SK-N-SH (cell line): ENCODE data around the gene RNF150. TPM values are rescaled to one million over a fixed set of nuclear protein-coding genes. Genes with fewer than 3 reads are reported as not detected.

Experiments
- CTCF ChIA-PET: fragments of 300-600, 350-600 bp; formaldehyde crosslinking; extraction: SDS; loops from one replicate; lab custom pipeline; 2021; lab: Yijun Ruan, JAX
- POLR2A ChIA-PET: fragments of 350-600 bp; sonication (Branson Sonifier 250); formaldehyde crosslinking; extraction: SDS; loops from one replicate; lab custom pipeline; 2020; ENCODE audit warnings: antibody characterized with exemption, inconsistent platforms; lab: Yijun Ruan, JAX
- DNase-seq: peaks from one replicate; pipeline ENCODE4 v3.0.0; 2012
- H2AFZ ChIP-seq: fragments of 200-600 bp; sonication (generic); 2 replicates; pipeline ENCODE4 v1.8.1; 2016; ENCODE audit warnings: antibody characterized with exemption, mild to moderate bottlenecking, low read depth
- H3F3A ChIP-seq: fragments of 200-600 bp; sonication (generic); replicated peaks from 2 replicates; pipeline ENCODE3; 2016; ENCODE audit warnings: antibody characterized with exemption, mild to moderate bottlenecking; ENCODE audit not compliant: insufficient read depth
- H3K27ac ChIP-seq, 2 experiments: fragments of 200-500 bp in 1 of 2; fragments of 200-600 bp in 1 of 2; sonication (Bioruptor generic) in 1 of 2; sonication (generic), shearing (Covaris generic) in 1 of 2; 2 replicates each; pipeline versions ENCODE4 v1.5.1 to v1.6.1; 2014 to 2016; ENCODE audit warnings: low read depth in 2 of 2, inconsistent platforms in 1 of 2, low read length in 1 of 2, mild to moderate bottlenecking in 1 of 2, mixed read lengths in 1 of 2
- H3K27me3 ChIP-seq: fragments of 200-600 bp; sonication (generic), shearing (Covaris generic); 2 replicates; pipeline ENCODE4 v1.6.1; 2016; ENCODE audit warnings: mixed run types; ENCODE audit not compliant: insufficient read depth
- H3K36me3 ChIP-seq, 2 experiments: fragments of 200-500 bp in 1 of 2; fragments of 200-600 bp in 1 of 2; sonication (Bioruptor generic) in 1 of 2; sonication (generic) in 1 of 2; replicated peaks in 1 of 2; 2 replicates each; pipeline versions ENCODE3 to v1.5.1; 2014 to 2016; ENCODE audit warnings: low read length in 1 of 2, mild to moderate bottlenecking in 1 of 2; ENCODE audit not compliant: insufficient read depth in 2 of 2, control insufficient read depth in 1 of 2
- H3K4me1 ChIP-seq, 2 experiments: fragments of 200-500 bp in 1 of 2; fragments of 200-600 bp in 1 of 2; sonication (Bioruptor generic) in 1 of 2; sonication (generic), shearing (Covaris generic) in 1 of 2; 2 replicates each; pipeline versions ENCODE4 v1.5.1 to v1.6.1; 2014 to 2016; ENCODE audit warnings: low read depth in 1 of 2, low read length in 1 of 2, mixed run types in 1 of 2; ENCODE audit not compliant: insufficient read depth in 2 of 2, control insufficient read depth in 1 of 2
- H3K4me2 ChIP-seq: fragments of 200-600 bp; sonication (generic), shearing (Covaris generic); 2 replicates; pipeline ENCODE4 v1.6.1; 2017; ENCODE audit warnings: mixed run types
- H3K4me3 ChIP-seq, 2 experiments: fragments of 200-500 bp in 1 of 2; fragments of 200-600 bp in 1 of 2; sonication (Bioruptor generic) in 1 of 2; sonication (generic), shearing (Covaris generic) in 1 of 2; 2 replicates each; pipeline versions ENCODE4 v1.5.1 to v1.8.1; 2014 to 2016; ENCODE audit warnings: low read depth in 2 of 2, inconsistent platforms in 1 of 2, low read length in 1 of 2, mild to moderate bottlenecking in 1 of 2, mixed read lengths in 1 of 2, moderate library complexity in 1 of 2
- H3K79me2 ChIP-seq: fragments of 200-600 bp; sonication (generic); 2 replicates; pipeline ENCODE4 v1.8.1; 2017; ENCODE audit warnings: mild to moderate bottlenecking; ENCODE audit not compliant: insufficient read depth
- H3K9ac ChIP-seq: fragments of 200-600 bp; sonication (generic); 2 replicates; pipeline ENCODE4 v1.6.1; 2017; ENCODE audit warnings: mixed run types
- H3K9me2 ChIP-seq: fragments of 200-600 bp; sonication (generic); 2 replicates; pipeline ENCODE4 v1.6.1; 2017; ENCODE audit warnings: mixed run types
- H3K9me3 ChIP-seq: fragments of 200-600 bp; sonication (generic); 2 replicates; pipeline ENCODE4 v1.6.1; 2017; ENCODE audit warnings: mixed run types, mild to moderate bottlenecking, moderate library complexity
- H4K20me1 ChIP-seq: fragments of 200-600 bp; sonication (generic); 2 replicates; pipeline ENCODE4 v1.6.1; 2017; ENCODE audit warnings: mild to moderate bottlenecking, mixed run types; ENCODE audit not compliant: insufficient read depth
- CHD2 ChIP-seq: fragments of 150-350 bp; IDR thresholded peaks from 2 replicates; pipeline ENCODE4 v1.6.1; 2018; ENCODE audit warnings: low read length; ENCODE audit not compliant: partially characterized antibody
- CTCF ChIP-seq: fragments of 200-600 bp; sonication (generic); IDR thresholded peaks from 2 replicates; pipeline ENCODE4 v1.6.1; 2017; ENCODE audit warnings: antibody characterized with exemption, mild to moderate bottlenecking, moderate library complexity
- FOXJ3 ChIP-seq: sonication (generic); formaldehyde crosslinking; IDR thresholded peaks from 2 replicates; pipeline ENCODE4 v1.5.1; 2020; ENCODE audit warnings: mild to moderate bottlenecking, missing genetic modification reagents
- FOXM1 ChIP-seq: IDR thresholded peaks from 2 replicates; pipeline ENCODE4 v1.4.0; 2012; ENCODE audit warnings: low read depth, mild to moderate bottlenecking
- GABPA ChIP-seq: IDR thresholded peaks from 2 replicates; pipeline ENCODE4 v1.4.0; 2012; ENCODE audit warnings: low read depth, mild to moderate bottlenecking
- IRF3 ChIP-seq: fragments of 150-350 bp; IDR thresholded peaks from 2 replicates; pipeline ENCODE4 v1.6.1; 2016; ENCODE audit warnings: mild to moderate bottlenecking, low read depth, low read length
- JUND ChIP-seq: IDR thresholded peaks from 2 replicates; pipeline ENCODE4 v1.4.0; 2012
- MAX ChIP-seq: IDR thresholded peaks from 2 replicates; pipeline ENCODE4 v1.4.0; 2012; ENCODE audit warnings: low read depth
- MXI1 ChIP-seq: IDR thresholded peaks from 2 replicates; pipeline ENCODE4 v1.6.1; 2012; ENCODE audit warnings: mild to moderate bottlenecking, low read depth, low read length, improper control_type of control experiment
- NFIC ChIP-seq: IDR thresholded peaks from 2 replicates; pipeline ENCODE4 v1.4.0; 2012; ENCODE audit warnings: borderline replicate concordance
- NRF1 ChIP-seq: IDR thresholded peaks from 2 replicates; pipeline ENCODE4 v1.6.1; 2012; ENCODE audit warnings: low read depth, mild to moderate bottlenecking, low read length
- PBX3 ChIP-seq: IDR thresholded peaks from 2 replicates; pipeline ENCODE4; 2012
- POLR2AphosphoS5 ChIP-seq: IDR thresholded peaks from 2 replicates; pipeline ENCODE4 v1.6.1; 2012; ENCODE audit warnings: low read depth, low read length
- RCOR1 ChIP-seq: fragments of 150-350 bp; IDR thresholded peaks from 2 replicates; pipeline ENCODE4 v1.6.1; 2017; ENCODE audit warnings: antibody characterized with exemption, low read length
- RFX5 ChIP-seq: IDR thresholded peaks from 2 replicates; pipeline ENCODE4 v1.6.1; 2012; ENCODE audit warnings: mild to moderate bottlenecking, improper control_type of control experiment, low read length
- SIN3A ChIP-seq: IDR thresholded peaks from 2 replicates; pipeline ENCODE4 v1.6.1; 2012; ENCODE audit warnings: low read depth, mild to moderate bottlenecking, low read length, moderate library complexity, borderline replicate concordance
- TCF12 ChIP-seq: IDR thresholded peaks from 2 replicates; pipeline ENCODE4 v1.4.0; 2012
- TEAD4 ChIP-seq: IDR thresholded peaks from 2 replicates; pipeline ENCODE4 v1.4.0; 2012; ENCODE audit warnings: mild to moderate bottlenecking, borderline replicate concordance; ENCODE audit not compliant: insufficient read depth
- WGBS: methylation state at CpG from one replicate; pipeline ENCODE4 v1.1.6; 2017; ENCODE audit warnings: low lambda C conversion rate; 5-methylcytosine and 5-hydroxymethylcytosine counted together
- polyA plus RNA-seq, 3 experiments: library from polyadenylated mRNA; depleted of rRNA; stranded (reverse); fragments of >200 nt; gene quantifications; 2 replicates each; pipeline ENCODE4 v1.2.3, GENCODE V29; 2012

Gene RNF150
- polyA plus RNA-seq, 1 of the 3 experiments (the other 2 are of a cell fraction) = 5.8 TPM

- Histone ChIP-seq H2AFZ (no peak overlapping the region), H3K4me1 (peaks cover 0 to 28% of the 10 kb centered on the region in 2 experiments; a peak in 2 of 4 replicates), H3K4me2 (no peak overlapping the region), H3K36me3 (peaks cover 5 to 23% of the 10 kb centered on the region in 2 experiments), H3K79me2 (peaks cover 100% of the 10 kb centered on the region), H3K27ac (no peak overlapping the region), H3F3A (no peaks in the 10 kb centered on the region), H4K20me1 (peaks cover 17% of the 10 kb centered on the region), H3K4me3 (no peak overlapping the region), H3K27me3 (no peaks in the 10 kb centered on the region), H3K9me2 (no peaks in the 10 kb centered on the region), H3K9ac (no peak overlapping the region), H3K9me3 (no peaks in the 10 kb centered on the region; the same call in 1 of the 2 replicates)
- TF ChIP-seq RFX5 = no peak
- TF ChIP-seq TEAD4 = no peak
- TF ChIP-seq NRF1 = no peak
- no peak for TF ChIP-seq SIN3A
- TF ChIP-seq NFIC = no peak
- TF ChIP-seq PBX3 = no peak
- TF ChIP-seq FOXJ3 = no peak
- TF ChIP-seq MAX = no peak
- no peak for TF ChIP-seq RCOR1
- TF ChIP-seq IRF3 = no peak
- TF ChIP-seq FOXM1 = no peak
- TF ChIP-seq GABPA = no peak
- no peak for TF ChIP-seq CTCF
- TF ChIP-seq POLR2AphosphoS5 = no peak
- TF ChIP-seq TCF12 = no peak
- TF ChIP-seq CHD2 = no peak
- TF ChIP-seq MXI1 = no peak
- no peak for TF ChIP-seq JUND
- WGBS = 93% methylated on average over 2 of the region's 2 CpGs
- no peak for DNase-seq
- CTCF ChIA-PET = no interaction called here
- POLR2A ChIA-PET = no interaction called here
Measured at GRCh38 chr4:141118381-141118780, 14.9 kb downstream of the RNF150 start.
